SK-N-MC (cell line): ENCODE results near the gene SH3RF1.
A peak's percentile ranks its signal among the peaks of the same experiment; 100 is the strongest.
"Not testable (repeated sequence)": the region's sequence is repeated elsewhere in the genome, so short reads cannot be mapped to it uniquely, and the experiment has no call there.

Experiments
- DNase-seq: peaks from one replicate; pipeline ENCODE4 v3.0.0-alpha.2; 2011; ENCODE audit warnings: low read depth, low spot score
- H3K27ac ChIP-seq: fragments of 200-600 bp; sonication (generic); 2 replicates; pipeline ENCODE4 v1.5.1; 2016; ENCODE audit warnings: mixed run types
- H3K36me3 ChIP-seq: fragments of 200-600 bp; sonication (generic); 2 replicates; pipeline ENCODE4 v1.6.1; 2017; ENCODE audit warnings: antibody characterized with exemption, low read length, mixed read lengths; ENCODE audit not compliant: insufficient read depth
- H3K4me3 ChIP-seq: fragments of 200-600 bp; sonication (generic); 2 replicates; pipeline ENCODE4 v1.5.1; 2016
- H3K9ac ChIP-seq: fragments of 200-600 bp; sonication (generic); 2 replicates; pipeline ENCODE4 v1.8.0; 2017; ENCODE audit warnings: mixed run types, mixed read lengths; ENCODE audit not compliant: insufficient read length
- H3K9me3 ChIP-seq: fragments of 200-600 bp; sonication (generic); 2 replicates; pipeline ENCODE4 v1.6.1; 2017; ENCODE audit warnings: low read depth, mild to moderate bottlenecking, antibody characterized with exemption, low read length, moderate library complexity, mixed read lengths
- EZH2 ChIP-seq: fragments of 200-600 bp; sonication (generic); IDR thresholded peaks from one replicate; pipeline ENCODE4 v1.6.1; 2017; ENCODE audit warnings: antibody characterized with exemption
- FOXP2 ChIP-seq: optimal IDR thresholded peaks from 2 replicates; pipeline ENCODE3; 2011; ENCODE audit warnings: mild to moderate bottlenecking, moderate library complexity; ENCODE audit not compliant: insufficient read depth; ENCODE audit errors: extremely low read length, control extremely low read depth
- POLR2AphosphoS5 ChIP-seq: IDR thresholded peaks from 2 replicates; pipeline ENCODE4 v1.6.1; 2012; ENCODE audit warnings: mild to moderate bottlenecking, low read depth, low read length, borderline replicate concordance

Gene SH3RF1

GRCh38 chr4:169183581-169183980 is 87.2 kb downstream of the SH3RF1 start:
- Histone ChIP-seq H3K9ac (no peak overlapping the region), H3K4me3 (no peak overlapping the region), H3K9me3 (no peaks in the 10 kb centered on the region), H3K36me3 (no peaks in the 10 kb centered on the region), H3K27ac (no peak overlapping the region)
- DNase-seq = no peak
- TF ChIP-seq EZH2 = no peak
- no peak for TF ChIP-seq POLR2AphosphoS5
- no peak for TF ChIP-seq FOXP2

DNA sequence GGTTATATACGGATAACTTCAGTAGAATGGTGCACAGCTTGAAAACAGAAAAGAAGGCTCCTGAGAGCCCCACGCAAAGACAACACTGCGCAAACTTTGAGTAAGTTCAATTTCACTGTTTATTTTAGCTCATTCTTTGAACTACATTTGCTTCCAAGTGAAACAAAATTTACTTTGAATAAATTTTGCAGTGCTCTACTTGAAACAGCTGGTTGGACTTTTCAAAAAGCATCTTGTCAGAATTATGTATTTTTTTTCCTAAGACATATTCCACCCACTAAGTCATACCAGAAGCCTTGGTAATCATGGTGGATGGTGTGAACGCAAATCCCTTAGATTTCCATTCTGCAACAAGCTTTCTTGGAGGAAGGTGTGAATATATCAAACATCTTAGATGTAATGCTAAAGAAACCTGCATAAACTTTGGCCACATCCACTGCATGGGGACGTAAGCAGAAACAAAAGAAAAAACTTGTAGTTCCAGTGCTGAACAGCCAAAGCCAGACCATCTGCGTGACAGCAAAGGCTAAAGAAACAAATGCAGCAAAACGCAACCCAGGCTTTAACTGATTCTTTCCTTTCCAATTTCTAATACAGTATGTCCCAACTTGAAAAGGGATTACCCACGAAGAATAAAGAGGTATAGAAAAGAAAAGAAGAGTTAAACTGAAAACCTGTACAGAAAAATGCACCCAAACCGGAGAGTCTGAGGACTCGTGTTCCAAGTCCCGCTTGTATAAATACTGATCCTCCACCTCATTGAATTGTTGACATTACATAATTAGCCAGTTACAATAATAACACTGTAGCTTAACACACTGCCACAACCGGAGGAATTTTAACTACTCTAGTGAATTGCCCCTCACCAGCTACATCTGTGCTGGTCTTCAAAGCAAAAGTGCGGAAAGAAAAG is 90.9 kb downstream of the SH3RF1 start:
- Histone ChIP-seq H3K9me3 (no peaks in the 10 kb centered on the region), H3K36me3 (no peaks in the 10 kb centered on the region), H3K27ac (no peak overlapping the region), H3K4me3 (no peak overlapping the region), H3K9ac (no peak overlapping the region)
- TF ChIP-seq EZH2 (no peak), FOXP2 (no peak), POLR2AphosphoS5 (no peak)
- no peak for DNase-seq

DNA sequence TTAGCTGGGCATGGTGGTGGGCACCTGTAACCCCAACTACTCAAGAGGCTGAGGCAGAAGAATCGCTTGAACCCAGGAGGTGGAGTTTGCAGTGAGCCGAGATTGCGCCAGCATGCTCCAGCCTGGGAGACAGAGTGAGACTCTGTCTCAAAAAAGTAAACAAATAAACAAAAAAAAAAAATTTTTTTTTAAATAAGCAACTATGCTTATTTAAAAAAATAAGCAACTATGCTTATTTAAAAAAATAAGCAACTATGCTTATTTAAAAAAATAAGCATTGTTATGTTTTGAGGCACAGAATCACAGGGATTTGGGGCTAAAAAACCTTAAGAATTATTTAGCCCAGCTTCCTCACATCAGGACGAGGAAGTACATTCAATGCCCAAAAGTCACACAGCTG is 92.7 kb downstream of the SH3RF1 start:
- H3K36me3 ChIP-seq, DNase-seq, H3K27ac ChIP-seq, H3K9ac ChIP-seq, H3K4me3 ChIP-seq, H3K9me3 ChIP-seq: not testable (repeated sequence)

GRCh38 chr4:169175476-169175875 is 95.3 kb downstream of the SH3RF1 start:
- no peak overlapping the region for H3K27ac ChIP-seq
- H3K4me3 ChIP-seq = no peak overlapping the region
- TF ChIP-seq FOXP2 = no peak
- H3K9me3 ChIP-seq = no peaks in the 10 kb centered on the region
- DNase-seq = no peak
- H3K9ac ChIP-seq = no peak overlapping the region
- H3K36me3 ChIP-seq = no peaks in the 10 kb centered on the region

DNA sequence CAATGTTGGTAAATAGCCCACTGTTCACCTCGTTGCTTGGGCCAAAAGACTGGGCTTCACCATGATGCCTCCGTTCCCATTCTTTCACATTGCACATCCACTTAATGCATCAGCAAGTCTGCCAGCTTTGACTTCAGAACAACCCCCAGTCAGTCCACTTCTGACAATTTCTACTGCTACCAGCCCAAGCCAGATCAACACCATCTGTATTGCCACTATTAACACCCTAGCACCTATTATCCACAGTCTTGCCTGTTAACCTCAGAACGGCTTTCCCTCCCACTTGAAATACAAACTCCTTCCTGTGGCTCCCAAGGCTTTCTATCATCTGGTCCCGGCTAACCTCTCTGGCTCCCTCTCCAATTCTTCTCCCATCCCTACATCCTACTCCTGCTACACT is 95.7 kb downstream of the SH3RF1 start:
- DNase-seq = no peak
- TF ChIP-seq EZH2 (no peak), FOXP2 (no peak), POLR2AphosphoS5 (no peak)
- H3K9ac ChIP-seq = no peak overlapping the region
- H3K27ac ChIP-seq = no peak overlapping the region
- H3K9me3 ChIP-seq = no peaks in the 10 kb centered on the region
- H3K36me3 ChIP-seq = no peaks in the 10 kb centered on the region
- H3K4me3 ChIP-seq = no peak overlapping the region

DNA sequence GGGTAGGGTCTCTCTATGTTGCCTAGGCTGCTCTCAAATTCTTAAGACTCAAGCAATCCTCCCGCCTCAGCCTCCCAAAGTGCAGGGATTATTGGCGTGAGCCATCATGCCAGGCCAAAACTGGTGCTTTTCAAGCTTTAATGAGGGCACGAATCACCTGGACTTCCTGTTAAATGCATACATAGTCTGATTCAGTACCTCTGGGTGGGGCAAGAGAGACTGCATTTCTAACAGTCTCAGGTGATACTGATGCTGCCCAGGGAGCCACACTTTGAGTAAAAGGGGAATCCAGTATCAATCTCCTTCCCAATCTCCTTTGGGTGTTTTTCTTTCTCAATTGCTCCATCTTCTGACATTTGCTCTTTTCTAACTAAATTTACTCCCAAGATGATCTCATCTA is 96.5 kb downstream of the SH3RF1 start:
- no peak overlapping the region for H3K4me3 ChIP-seq
- no peaks in the 10 kb centered on the region for H3K9me3 ChIP-seq
- TF ChIP-seq POLR2AphosphoS5 (no peak), EZH2 (no peak), FOXP2 (no peak)
- H3K27ac ChIP-seq = no peak overlapping the region
- no peaks in the 10 kb centered on the region for H3K36me3 ChIP-seq
- H3K9ac ChIP-seq = no peak overlapping the region
- DNase-seq = no peak

GRCh38 chr4:169167957-169168858 is 102.5 kb downstream of the SH3RF1 start:
- H3K9me3 ChIP-seq = no peaks in the 10 kb centered on the region
- no peak for DNase-seq
- H3K9ac ChIP-seq = no peak overlapping the region
- no peaks in the 10 kb centered on the region for H3K36me3 ChIP-seq
- peak overlapping the region; percentile 27; the same call in 1 of the 2 replicates for H3K4me3 ChIP-seq
- peak overlapping the region; percentile 40; the same call in 1 of the 2 replicates for H3K27ac ChIP-seq
- no peak for TF ChIP-seq FOXP2
- no peak for TF ChIP-seq POLR2AphosphoS5
- no peak for TF ChIP-seq EZH2

DNA sequence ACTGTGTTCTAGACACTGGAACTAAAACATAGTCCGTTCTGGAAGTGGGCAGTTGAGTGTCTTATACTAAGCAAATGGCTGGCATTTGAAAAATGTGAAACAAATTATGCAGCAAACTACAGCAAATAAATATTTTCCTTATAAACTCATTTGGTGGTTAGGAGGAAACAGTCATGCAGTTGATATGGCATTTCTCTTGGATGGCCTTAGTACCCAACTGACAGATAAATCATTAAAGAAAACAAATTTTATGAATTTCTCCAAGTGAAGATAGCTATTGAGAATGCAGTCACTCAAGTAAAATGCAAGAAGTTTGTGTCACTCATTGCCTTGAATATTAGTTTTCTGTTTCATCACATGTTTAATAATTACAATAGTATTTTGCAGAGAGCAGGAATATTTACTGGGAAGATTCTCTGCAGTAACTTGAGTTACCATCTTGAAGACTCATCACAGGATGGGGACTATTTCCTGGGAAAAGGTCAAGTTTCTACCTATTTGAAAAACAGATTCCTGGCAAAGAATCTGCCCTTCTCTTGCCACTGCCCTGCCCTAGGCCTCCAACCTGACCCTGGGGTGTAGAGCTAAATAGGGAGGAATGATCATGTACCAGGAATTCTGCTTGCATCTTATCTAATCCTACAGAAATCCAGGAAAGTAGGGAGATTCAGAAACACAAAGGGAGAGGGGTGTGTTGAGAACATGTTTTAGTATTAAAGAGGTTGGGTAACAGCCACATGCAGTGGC is 105.9 kb downstream of the SH3RF1 start:
- Histone ChIP-seq H3K27ac (no peak overlapping the region), H3K9ac (no peak overlapping the region), H3K36me3 (no peaks in the 10 kb centered on the region), H3K9me3 (no peaks in the 10 kb centered on the region), H3K4me3 (no peak overlapping the region)
- DNase-seq = no peak
- TF ChIP-seq EZH2 = no peak
- TF ChIP-seq POLR2AphosphoS5 = no peak
- TF ChIP-seq FOXP2 = no peak
